ENCODE results near the gene C19orf85.

Gene C19orf85

GRCh38 chr19:55464039-55464661 lies 401 bp downstream of the C19orf85 start:
- Histone ChIP-seq H3K27ac (ENCODE audit: poor library complexity, severe bottlenecking) (no peak overlapping the region), H3K27me3 (ENCODE audit: insufficient read depth, poor library complexity, severe bottlenecking) (no peaks in the 10 kb centered on the region), H3K4me1 (ENCODE audit: insufficient read depth, poor library complexity, severe bottlenecking) (peaks cover 3% of the 10 kb centered on the region), H3K4me3 (ENCODE audit: severe bottlenecking) (no peak overlapping the region), H3K36me3 (ENCODE audit: low read depth) (0 out of 2 replicates have a peak, but pooled peaks cover 3% of the 10 kb centered on the region), H3K9me3 (ENCODE audit: severe bottlenecking) (no peaks in the 10 kb centered on the region)
- ATAC-seq (ENCODE audit: low read depth), result no peak
- no peak for TF ChIP-seq CTCF (IDR thresholded peaks at IDR 0.05; ENCODE audit: poor library complexity, severe bottlenecking)
- no peak for DNase-seq (ENCODE audit: low spot score)

GRCh38 chr19:55463583-55464031 lies 944 bp downstream of the C19orf85 start:
- TF ChIP-seq CTCF (IDR thresholded peaks at IDR 0.05; ENCODE audit: poor library complexity, severe bottlenecking), result no peak
- ATAC-seq (ENCODE audit: low read depth) (no peak), DNase-seq (ENCODE audit: low spot score) (no peak)
- Histone ChIP-seq H3K36me3 (ENCODE audit: low read depth) (0 out of 2 replicates have a peak, but pooled peaks cover 3% of the 10 kb centered on the region), H3K27ac (ENCODE audit: poor library complexity, severe bottlenecking) (no peak overlapping the region), H3K4me3 (ENCODE audit: severe bottlenecking) (no peak overlapping the region), H3K27me3 (ENCODE audit: insufficient read depth, poor library complexity, severe bottlenecking) (no peaks in the 10 kb centered on the region), H3K4me1 (ENCODE audit: insufficient read depth, poor library complexity, severe bottlenecking) (peaks cover 3% of the 10 kb centered on the region), H3K9me3 (ENCODE audit: severe bottlenecking) (no peaks in the 10 kb centered on the region)

GRCh38 chr19:55462722-55463121 lies 1.8 kb downstream of the C19orf85 start:
- DNase-seq (ENCODE audit: low spot score) (no peak), ATAC-seq (ENCODE audit: low read depth) (no peak)
- no peaks in the 10 kb centered on the region for H3K27me3 ChIP-seq (ENCODE audit: insufficient read depth, poor library complexity, severe bottlenecking)
- no peaks in the 10 kb centered on the region for H3K9me3 ChIP-seq (ENCODE audit: severe bottlenecking)
- 0 out of 2 replicates have a peak, but pooled peaks cover 3% of the 10 kb centered on the region for H3K36me3 ChIP-seq (ENCODE audit: low read depth)
- no peak for TF ChIP-seq CTCF (IDR thresholded peaks at IDR 0.05; ENCODE audit: poor library complexity, severe bottlenecking)
- no peak overlapping the region for H3K27ac ChIP-seq (ENCODE audit: poor library complexity, severe bottlenecking)
- no peak overlapping the region for H3K4me3 ChIP-seq (ENCODE audit: severe bottlenecking)
- H3K4me1 ChIP-seq (ENCODE audit: insufficient read depth, poor library complexity, severe bottlenecking), result peaks cover 3% of the 10 kb centered on the region

- ATAC-seq (ENCODE audit: low read depth) (no peak), DNase-seq (ENCODE audit: low spot score) (no peak)
- no peak for TF ChIP-seq CTCF (IDR thresholded peaks at IDR 0.05; ENCODE audit: poor library complexity, severe bottlenecking)
- H3K27ac ChIP-seq (ENCODE audit: poor library complexity, severe bottlenecking), result no peak overlapping the region
- H3K9me3 ChIP-seq (ENCODE audit: severe bottlenecking), result no peaks in the 10 kb centered on the region
- peaks cover 3% of the 10 kb centered on the region for H3K4me1 ChIP-seq (ENCODE audit: insufficient read depth, poor library complexity, severe bottlenecking)
- 0 out of 2 replicates have a peak, but pooled peaks cover 3% of the 10 kb centered on the region for H3K36me3 ChIP-seq (ENCODE audit: low read depth)
- H3K4me3 ChIP-seq (ENCODE audit: severe bottlenecking), result peak overlapping the region; percentile 59
- no peaks in the 10 kb centered on the region for H3K27me3 ChIP-seq (ENCODE audit: insufficient read depth, poor library complexity, severe bottlenecking)
These were observed 2.5 kb downstream of the C19orf85 start for GRCh38 chr19:55461974-55462626.
